Measurements from ENCODE around the gene PRKCH. TPM values are rescaled to one million over a fixed set of nuclear protein-coding genes. Genes with fewer than 3 reads are reported as not detected.

The PRKCH gene
- total and polyA plus RNA-seq, 10 of the 15 experiments (the other 5 are each of a cell fraction or from before 2014, with no cell fraction given) = 10.7 to 140 (median 33.2) TPM

- WGBS (ENCODE audit: insufficient coverage, insufficient replicate concordance, low lambda C conversion rate, missing lambda C conversion rate) = 97% methylated on average over 4 of the region's 4 CpGs
- H3K4me3 ChIP-seq = no peak overlapping the region; the same call in 1 of the 2 replicates
- no peaks in the 10 kb centered on the region for H3K9me3 ChIP-seq (replicated peaks; ENCODE audit: control insufficient read depth, insufficient read depth, low read length)
- DNase-seq (ENCODE audit: low read depth, low spot score) = no peak
- ChIA-PET SMC1A (ENCODE audit: uncharacterized antibody, unreplicated experiment) (interaction anchor here (0.7 to 7.7 kb wide), 20 partner anchors 8 to 89 kb away, joined by 3 to 85 read pairs (median 8); partner anchors contain the start of gene PRKCH), RAD21 (ENCODE audit: unreplicated experiment) (interaction anchor here (2.3 to 7.3 kb wide), 10 partner anchors 9 to 65 kb away, joined by 8 to 87 read pairs (median 20); partner anchors contain the start of gene PRKCH), CTCF (interaction anchor here (0.7 to 3.1 kb wide), 7 partner anchors 10 to 106 kb away, joined by 3 to 19 read pairs (median 7); partner anchors contain the start of gene PRKCH), POLR2A (interaction anchor here (0.6 to 7.1 kb wide), 8 partner anchors 9 to 64 kb away, joined by 3 to 66 read pairs (median 17); partner anchors contain the start of gene PRKCH)
- peaks cover 88% of the 10 kb centered on the region for H3K79me2 ChIP-seq (ENCODE audit: control insufficient read depth, insufficient read depth, low read length)
- BruUV-seq (replicated peaks) = no TSS peak
- in situ Hi-C loops (cut with MboI) = no loop called here
- no peaks in the 10 kb centered on the region for H3K27me3 ChIP-seq (replicated peaks in 1 of 2; ENCODE audit: control insufficient read depth in 2 of 2, insufficient read depth in 2 of 2, low read length in 1 of 2)
- peak overlapping the region; percentile 84 for H3K4me2 ChIP-seq (ENCODE audit: control insufficient read depth, insufficient read depth)
- intact Hi-C loops (cut with micrococcal nuclease; ENCODE audit: unreplicated experiment) = loop anchor here (5.0 kb wide), 2 partner anchors 45 to 310 kb away; partner anchors contain the start of gene HIF1A
- TF ChIP-seq ZZZ3 (IDR thresholded peaks at IDR 0.05; ENCODE audit: control insufficient read depth, insufficient read length, low read depth) (no peak), RCOR1 (conservative IDR thresholded peaks at IDR 0.05; ENCODE audit: low read depth, low read length) (no peak), JUNB (IDR thresholded peaks at IDR 0.05) (no peak), NR2F1 (conservative IDR thresholded peaks at IDR 0.05) (no peak), WRNIP1 (IDR thresholded peaks at IDR 0.05; ENCODE audit: borderline replicate concordance, low read depth, low read length) (no peak), SMAD5 (IDR thresholded peaks at IDR 0.05; ENCODE audit: low read depth) (no peak), NFYA (IDR thresholded peaks at IDR 0.05; ENCODE audit: borderline replicate concordance, low read depth, low read length) (no peak), ASH2L (IDR thresholded peaks at IDR 0.05; ENCODE audit: borderline replicate concordance, low read depth) (no peak), RELA (IDR thresholded peaks at IDR 0.05; ENCODE audit: borderline replicate concordance, partially characterized antibody) (no peak), FOS (IDR thresholded peaks at IDR 0.05; ENCODE audit: borderline replicate concordance, extremely low read depth, insufficient read length) (no peak), SUZ12 (IDR thresholded peaks at IDR 0.05; ENCODE audit: unreplicated experiment) (no peak), CBX3 (IDR thresholded peaks at IDR 0.05; ENCODE audit: borderline replicate concordance, low read depth) (no peak), SRF (IDR thresholded peaks at IDR 0.05; ENCODE audit: low read depth in 2 of 2, low read length in 2 of 2) (no peak), ATF3 (IDR thresholded peaks at IDR 0.05; ENCODE audit: borderline replicate concordance, extremely low read depth, low read depth, low read length) (no peak), HDAC6 (IDR thresholded peaks at IDR 0.05; ENCODE audit: unreplicated experiment) (no peak), REST (IDR thresholded peaks at IDR 0.05; ENCODE audit: low read depth, low read length) (no peak), GATAD2B (conservative IDR thresholded peaks at IDR 0.05; ENCODE audit: low read depth) (no peak; the same call in 1 of the 2 replicates), RUNX3 (IDR thresholded peaks at IDR 0.05; ENCODE audit: low read length) (no peak)
- H3K27ac ChIP-seq (ENCODE audit: control insufficient read depth, insufficient read depth) = peak overlapping the region; percentile 99
- H3K4me1 ChIP-seq (ENCODE audit: control insufficient read depth, insufficient read depth, low read length) = peaks cover 67% of the 10 kb centered on the region
- no peak for ATAC-seq
- H2AFZ ChIP-seq (ENCODE audit: control insufficient read depth, low read depth, low read length) = no peak overlapping the region
- peak overlapping the region; percentile 82; the same call in 1 of the 2 replicates for H3K9ac ChIP-seq (ENCODE audit: control insufficient read depth, insufficient read depth, low read length)
- H4K20me1 ChIP-seq (ENCODE audit: control insufficient read depth, insufficient read depth) = no peaks in the 10 kb centered on the region
- FAIRE-seq = no peak
- no peaks in the 10 kb centered on the region; a peak in 1 of 4 replicates for H3K36me3 ChIP-seq (ENCODE audit: control insufficient read depth in 2 of 2, insufficient read depth in 2 of 2, low read length in 1 of 2)
Measured at GRCh38 chr14:61387076-61387475, 65.7 kb downstream of the PRKCH start.

Measured in GM12878 (cell line).